GM21526 (cell line): ENCODE measurements around the gene HRH2.

Experiments
- ATAC-seq: cut with Tn5 transposase; IDR thresholded peaks from one replicate; pipeline ENCODE4 v1.9.1; 2021; ENCODE audit warnings: moderate library complexity; ENCODE audit not compliant: unreplicated experiment, low FRiP score

HRH2 gene

GRCh38 chr5:175674731-175675346 lies 17.0 kb downstream of the HRH2 start:
- ATAC-seq: no peak

GRCh38 chr5:175675873-175676272 lies 18.0 kb downstream of the HRH2 start:
- ATAC-seq: no peak

- ATAC-seq: no peak
Measured at GRCh38 chr5:175677571-175677970, 19.7 kb downstream of the HRH2 start.

- ATAC-seq: no peak
Measured at GRCh38 chr5:175678074-175678473, 20.2 kb downstream of the HRH2 start.

- no peak for ATAC-seq
Measured at GRCh38 chr5:175679411-175679810, 21.5 kb downstream of the HRH2 start.

- no peak for ATAC-seq
Measured at GRCh38 chr5:175680020-175680419, 22.1 kb downstream of the HRH2 start.

GRCh38 chr5:175680463-175680862 lies 22.6 kb downstream of the HRH2 start:
- ATAC-seq: no peak

GRCh38 chr5:175681045-175681967 lies 23.4 kb downstream of the HRH2 start:
- ATAC-seq: no peak

- ATAC-seq: no peak
Measured at GRCh38 chr5:175681968-175682340, 24.1 kb downstream of the HRH2 start.

GRCh38 chr5:175682664-175683063 lies 24.8 kb downstream of the HRH2 start:
- no peak for ATAC-seq

- ATAC-seq: no peak
Measured at GRCh38 chr5:175683231-175683630, 25.4 kb downstream of the HRH2 start.

- no peak for ATAC-seq
Measured at GRCh38 chr5:175683921-175684320, 26.1 kb downstream of the HRH2 start.

GRCh38 chr5:175684931-175685330 lies 27.1 kb downstream of the HRH2 start:
- ATAC-seq: no peak

GRCh38 chr5:175685701-175686350 lies 28.0 kb downstream of the HRH2 start:
- no peak for ATAC-seq

- no peak for ATAC-seq
Measured at GRCh38 chr5:175686396-175686795, 28.5 kb downstream of the HRH2 start.

- no peak for ATAC-seq
Measured at GRCh38 chr5:175686826-175687225, 29.0 kb downstream of the HRH2 start.

- ATAC-seq: no peak
Measured at GRCh38 chr5:175687231-175687701, 29.4 kb downstream of the HRH2 start.

- ATAC-seq: no peak
Measured at GRCh38 chr5:175688352-175689146, 30.7 kb downstream of the HRH2 start.

- ATAC-seq: no peak
Measured at GRCh38 chr5:175689147-175689991, 31.5 kb downstream of the HRH2 start.

GRCh38 chr5:175690025-175690424 lies 32.2 kb downstream of the HRH2 start:
- no peak for ATAC-seq
